Stimulated activated CD4-positive, alpha-beta T cell treated with anti-CD3 and anti-CD28 coated beads, Interleukin-15, amount 100 ng/mL, for 48 hours (primary cell): ENCODE results near the gene CPSF7.

ENCODE experiments used
- DNase-seq, 2 donors: peaks; one replicate each; pipeline ENCODE4 v3.0.0-alpha.2; 2020; ENCODE audit warnings: low read depth in 2 of 2

Gene CPSF7

GRCh38 chr11:61357233-61357893 lies 72.4 kb downstream of the CPSF7 start:
- no peak for DNase-seq

- DNase-seq, result no peak
These were observed 73.1 kb downstream of the CPSF7 start for GRCh38 chr11:61356706-61357105.

GRCh38 chr11:61354208-61354607 lies 75.6 kb downstream of the CPSF7 start:
- no peak for DNase-seq

GRCh38 chr11:61353131-61354067 lies 76.4 kb downstream of the CPSF7 start:
- no peak for DNase-seq
